Gastroesophageal sphincter (tissue), 4 donors: ENCODE measurements around the gene NKAIN4. TPM values are rescaled to one million over a fixed set of nuclear protein-coding genes. Genes with fewer than 3 reads are reported as not detected.

ENCODE experiments used
- ATAC-seq: fragments of 150-250 bp; one replicate; pipeline ENCODE4 v1.9.1; 2016; ENCODE audit warnings: mild to moderate bottlenecking, moderate library complexity
- H3K27ac ChIP-seq, 4 donors: fragments of 200-600 bp; sonication (generic) in 3 of 4; 1 replicate in 3 of 4; 2 replicates in 1 of 4; pipeline ENCODE4 v1.5.1; 2016 to 2019
- H3K27me3 ChIP-seq: fragments of 200-600 bp; sonication (generic); one replicate; pipeline ENCODE4 v1.5.1; 2019
- H3K36me3 ChIP-seq, 2 donors: fragments of 200-600 bp; sonication (generic); one replicate each; pipeline ENCODE4 v1.5.1; 2019; ENCODE audit warnings: control low read depth in 1 of 2
- H3K4me1 ChIP-seq, 3 donors: fragments of 200-600 bp; sonication (generic); 1 replicate in 2 of 3; 2 replicates in 1 of 3; pipeline ENCODE4 v1.5.1; 2016 to 2019; ENCODE audit warnings: control low read depth in 2 of 3
- H3K4me3 ChIP-seq, 2 donors: fragments of 200-600 bp; sonication (generic); one replicate each; pipeline ENCODE4 v1.5.1; 2019; ENCODE audit warnings: mild to moderate bottlenecking in 1 of 2, moderate library complexity in 1 of 2
- H3K9me3 ChIP-seq, 3 donors: fragments of 200-600 bp; sonication (generic); one replicate each; pipeline ENCODE4 v1.5.1; 2017 to 2019; ENCODE audit warnings: control low read depth in 2 of 3
- EP300 ChIP-seq: sonication (generic); formaldehyde crosslinking; IDR thresholded peaks from one replicate; pipeline ENCODE4 v1.6.1; 2017; ENCODE audit warnings: antibody characterized with exemption, mild to moderate bottlenecking
- POLR2A ChIP-seq, 2 donors: fragments of 450-650 bp; IDR thresholded peaks; one replicate each; pipeline ENCODE4 v1.6.1; 2017; ENCODE audit warnings: antibody characterized with exemption in 2 of 2, mild to moderate bottlenecking in 2 of 2, moderate library complexity in 1 of 2
- POLR2AphosphoS5 ChIP-seq: sonication (generic); formaldehyde crosslinking; IDR thresholded peaks from one replicate; pipeline ENCODE4 v1.6.1; 2017; ENCODE audit warnings: antibody characterized with exemption
- WGBS, 2 donors: methylation state at CpG; one replicate each; pipeline ENCODE4 v1.1.5; 2018; ENCODE audit warnings: low coverage in 1 of 2; 5-methylcytosine and 5-hydroxymethylcytosine counted together
- total RNA-seq, 4 donors: library from RNA; depleted of rRNA; stranded (reverse); fragments of >200 nt; gene quantifications; one replicate each; pipeline ENCODE4 v1.1.0, GENCODE V29; 2016
- TF ChIP-seq, protein P1 (sequence below), 4 experiments: fragments of 200-600 bp in 2 of 4; fragments of 450-650 bp in 2 of 4; sonication (generic) in 1 of 4; IDR thresholded peaks; one replicate each; pipeline ENCODE4 v1.5.1; 2017 to 2019; ENCODE audit warnings: antibody characterized with exemption in 4 of 4, mild to moderate bottlenecking in 2 of 4, moderate library complexity in 2 of 4

Gene NKAIN4
- total RNA-seq, 4 donors from 2014 or later = 2.3 TPM; not detected in 3

DNA sequence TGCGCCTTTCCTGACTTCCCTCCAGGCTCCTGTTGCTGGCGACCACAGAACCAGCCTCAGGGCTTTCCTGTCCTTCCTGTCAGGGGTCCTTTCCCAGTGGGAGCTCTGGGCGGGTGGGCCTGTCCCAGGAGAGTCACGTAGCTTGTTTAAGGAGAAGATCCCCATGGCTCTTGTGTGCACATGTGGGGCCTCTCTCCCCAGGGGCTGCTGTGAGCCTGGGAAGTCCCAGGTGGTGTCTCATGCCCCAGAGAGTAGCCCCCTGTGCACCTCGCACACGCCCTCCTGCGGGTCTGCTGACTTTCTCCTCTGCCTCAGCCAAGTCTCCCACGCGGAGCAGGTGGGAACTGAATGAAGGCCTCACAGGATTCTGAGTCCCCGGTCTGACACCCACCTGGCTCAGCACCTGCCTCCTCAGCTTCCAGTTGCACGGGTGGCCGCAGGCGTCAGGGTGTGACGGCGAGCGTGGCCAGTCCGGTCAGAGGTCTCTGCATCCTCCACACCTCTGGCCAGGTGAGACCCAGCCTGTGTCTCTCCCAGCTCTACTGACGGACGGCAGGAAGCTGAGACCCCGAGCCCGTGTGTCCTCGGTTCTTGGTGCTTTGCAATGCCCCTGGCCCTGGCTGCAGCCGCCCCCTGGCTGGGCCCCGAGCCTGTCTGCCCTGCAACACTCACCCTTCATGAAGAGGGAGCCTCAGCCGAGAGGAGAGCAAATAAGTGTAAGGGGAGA lies 5.6 kb upstream of the NKAIN4 start:
- Histone ChIP-seq H3K27me3 (peaks cover 87% of the 10 kb centered on the region), H3K9me3 (no peaks in the 10 kb centered on the region), H3K4me1 (no peaks in the 10 kb centered on the region), H3K27ac (no peak overlapping the region), H3K36me3 (no peaks in the 10 kb centered on the region), H3K4me3 (no peak overlapping the region)
- TF ChIP-seq POLR2A (IDR thresholded peaks at IDR 0.05) = no peak
- TF ChIP-seq, protein P1, sequence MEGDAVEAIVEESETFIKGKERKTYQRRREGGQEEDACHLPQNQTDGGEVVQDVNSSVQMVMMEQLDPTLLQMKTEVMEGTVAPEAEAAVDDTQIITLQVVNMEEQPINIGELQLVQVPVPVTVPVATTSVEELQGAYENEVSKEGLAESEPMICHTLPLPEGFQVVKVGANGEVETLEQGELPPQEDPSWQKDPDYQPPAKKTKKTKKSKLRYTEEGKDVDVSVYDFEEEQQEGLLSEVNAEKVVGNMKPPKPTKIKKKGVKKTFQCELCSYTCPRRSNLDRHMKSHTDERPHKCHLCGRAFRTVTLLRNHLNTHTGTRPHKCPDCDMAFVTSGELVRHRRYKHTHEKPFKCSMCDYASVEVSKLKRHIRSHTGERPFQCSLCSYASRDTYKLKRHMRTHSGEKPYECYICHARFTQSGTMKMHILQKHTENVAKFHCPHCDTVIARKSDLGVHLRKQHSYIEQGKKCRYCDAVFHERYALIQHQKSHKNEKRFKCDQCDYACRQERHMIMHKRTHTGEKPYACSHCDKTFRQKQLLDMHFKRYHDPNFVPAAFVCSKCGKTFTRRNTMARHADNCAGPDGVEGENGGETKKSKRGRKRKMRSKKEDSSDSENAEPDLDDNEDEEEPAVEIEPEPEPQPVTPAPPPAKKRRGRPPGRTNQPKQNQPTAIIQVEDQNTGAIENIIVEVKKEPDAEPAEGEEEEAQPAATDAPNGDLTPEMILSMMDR (IDR thresholded peaks at IDR 0.05) = no peak
- TF ChIP-seq EP300 = no peak
- no peak for TF ChIP-seq POLR2AphosphoS5
- no peak for ATAC-seq
- 70 to 88% methylated on average over 3 to 6 of the region's 25 CpGs for WGBS, 2 donors

DNA sequence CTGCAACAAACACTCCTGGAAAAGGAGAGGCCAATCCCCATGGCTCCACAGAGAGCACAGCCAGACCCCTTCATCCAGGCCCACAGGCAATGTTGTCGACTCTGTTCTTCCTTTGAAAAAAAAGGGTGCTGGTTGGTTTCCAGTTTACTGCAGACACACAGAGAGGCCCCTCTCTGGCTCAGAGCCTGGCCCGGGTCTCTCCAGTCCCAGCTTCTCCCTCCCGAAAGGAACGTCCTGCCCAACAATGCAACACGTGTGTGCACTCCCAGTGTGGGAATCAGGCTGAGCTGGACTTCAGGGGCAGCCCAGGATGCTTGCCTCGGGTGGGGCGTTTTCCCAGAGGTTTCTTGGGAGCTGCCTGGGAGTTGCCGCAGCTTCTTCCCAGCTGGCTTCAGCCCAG lies 4.5 kb upstream of the NKAIN4 start:
- TF ChIP-seq POLR2AphosphoS5 (no peak), POLR2A (IDR thresholded peaks at IDR 0.05) (no peak), EP300 (no peak)
- TF ChIP-seq, protein P1 (IDR thresholded peaks at IDR 0.05) = no peak
- Histone ChIP-seq H3K4me1 (peaks cover 0 to 11% (median 8%) of the 10 kb centered on the region in 3 donors), H3K27ac (no peak overlapping the region), H3K4me3 (no peak overlapping the region), H3K36me3 (no peaks in the 10 kb centered on the region), H3K9me3 (no peaks in the 10 kb centered on the region), H3K27me3 (peaks cover 87% of the 10 kb centered on the region)
- ATAC-seq = no peak
- 26% methylated on average over 3 of the region's 8 CpGs; no CpG with 5 or more reads in 1 of the 2 donors for WGBS, 2 donors

DNA sequence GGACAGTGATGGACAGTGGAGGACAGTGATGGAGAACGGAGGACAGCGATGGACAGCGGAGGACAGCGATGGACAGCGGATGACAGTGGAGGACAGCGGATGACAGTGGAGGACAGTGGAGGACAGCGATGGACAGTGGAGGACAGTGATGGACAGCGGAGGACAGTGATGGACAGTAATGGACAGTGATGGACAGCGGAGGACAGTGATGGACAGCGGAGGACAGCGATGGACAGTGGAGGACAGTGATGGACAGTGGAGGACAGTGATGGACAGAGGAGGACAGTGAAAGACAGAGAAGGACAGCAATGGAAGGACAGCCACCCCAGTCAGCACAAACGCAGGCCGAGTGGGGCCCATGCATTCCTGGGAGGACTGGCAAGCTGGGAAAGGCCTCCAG lies 3.4 kb upstream of the NKAIN4 start:
- Histone ChIP-seq H3K4me3 (no peak overlapping the region), H3K27me3 (peaks cover 87% of the 10 kb centered on the region), H3K9me3 (no peaks in the 10 kb centered on the region), H3K27ac (no peak overlapping the region), H3K36me3 (no peaks in the 10 kb centered on the region), H3K4me1 (peaks cover 0 to 20% (median 17%) of the 10 kb centered on the region in 3 donors)
- WGBS, 2 donors = 79 to 86% methylated on average over 11 of the region's 13 CpGs
- TF ChIP-seq EP300 = no peak
- ATAC-seq = no peak

DNA sequence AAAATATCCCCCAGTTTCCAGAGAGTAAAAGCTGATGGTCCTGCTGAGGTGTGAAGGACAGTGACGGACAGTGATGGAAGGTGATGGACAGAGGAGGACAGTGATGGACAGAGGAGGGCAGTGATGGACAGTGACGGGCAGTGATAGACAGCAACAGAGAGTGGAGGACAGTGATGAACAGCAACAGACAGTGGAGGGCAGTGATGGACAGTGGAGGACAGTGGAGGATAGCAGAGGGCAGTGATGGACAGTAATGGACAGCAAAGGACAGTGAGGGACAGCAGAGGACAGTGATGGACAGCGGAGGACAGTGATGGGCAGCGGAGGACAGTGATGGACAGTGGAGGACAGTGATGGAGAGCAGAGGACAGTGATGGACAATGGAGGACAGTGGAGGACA lies 2.7 kb upstream of the NKAIN4 start:
- WGBS, 2 donors = 89 to 96% methylated on average over 3 to 4 of the region's 4 CpGs
- Histone ChIP-seq H3K9me3 (no peaks in the 10 kb centered on the region), H3K27ac (no peak overlapping the region), H3K36me3 (no peaks in the 10 kb centered on the region), H3K4me1 (peaks cover 0 to 20% (median 17%) of the 10 kb centered on the region in 3 donors), H3K4me3 (no peak overlapping the region), H3K27me3 (peaks cover 87% of the 10 kb centered on the region)
- TF ChIP-seq POLR2AphosphoS5 = no peak
- no peak for TF ChIP-seq POLR2A (IDR thresholded peaks at IDR 0.05)
- no peak for TF ChIP-seq EP300
- TF ChIP-seq, protein P1 (IDR thresholded peaks at IDR 0.05) = no peak
- ATAC-seq = no peak

DNA sequence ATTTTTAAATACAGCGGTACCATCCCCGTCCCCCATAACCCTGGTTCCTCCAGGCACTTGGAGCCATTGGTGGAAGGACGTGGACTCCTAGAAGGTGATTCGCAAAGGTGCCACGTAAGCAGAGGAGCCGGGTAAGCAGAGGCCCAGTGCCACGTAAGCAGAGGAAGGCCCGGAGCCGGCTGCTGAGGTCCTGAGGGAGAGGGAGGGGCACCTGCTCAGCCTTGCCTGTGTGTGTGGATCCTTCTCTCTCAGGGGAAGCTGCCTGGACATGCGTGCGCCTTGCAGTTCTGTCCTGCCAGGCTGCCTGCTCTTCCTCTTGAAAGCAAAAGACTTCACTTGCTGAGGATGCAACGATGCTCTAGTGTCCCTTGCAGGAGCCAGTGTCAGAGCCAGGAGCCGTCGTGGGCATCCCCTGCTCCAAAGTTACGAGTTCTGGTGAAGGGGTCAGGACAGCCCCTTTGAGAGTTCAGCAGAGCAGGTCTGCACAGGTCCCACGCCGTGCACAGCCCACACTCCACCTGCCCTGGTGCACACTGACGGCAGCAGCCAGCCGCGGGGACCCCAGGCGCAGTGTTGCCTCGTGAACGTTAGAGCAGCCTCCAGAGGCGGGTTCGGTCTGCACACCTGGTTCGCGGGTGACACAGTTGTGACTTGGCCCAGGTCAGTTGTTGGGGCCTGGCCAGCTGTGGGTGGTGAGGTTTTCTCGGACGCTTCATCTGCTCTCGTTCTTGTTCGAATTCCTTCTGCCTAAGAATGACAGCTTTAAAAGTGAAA lies 1.9 kb upstream of the NKAIN4 start:
- WGBS, 2 donors = 60 to 72% methylated on average over 7 to 9 of the region's 31 CpGs
- H3K27ac ChIP-seq = no peak overlapping the region
- H3K4me1 ChIP-seq = peaks cover 0 to 20% (median 17%) of the 10 kb centered on the region in 3 donors
- ATAC-seq = no peak
- H3K36me3 ChIP-seq = no peaks in the 10 kb centered on the region
- no peaks in the 10 kb centered on the region for H3K9me3 ChIP-seq
- peaks cover 85% of the 10 kb centered on the region for H3K27me3 ChIP-seq
- no peak overlapping the region for H3K4me3 ChIP-seq
- no peak for TF ChIP-seq EP300
- TF ChIP-seq, protein P1 (IDR thresholded peaks at IDR 0.05) = no peak
- no peak for TF ChIP-seq POLR2AphosphoS5
- TF ChIP-seq POLR2A (IDR thresholded peaks at IDR 0.05) = no peak
